ACC112 (cell line): ENCODE results near the gene CLIC1.

Experiments
- H2AFZ ChIP-seq: fragments of 200-600 bp; sonication (generic); one replicate; pipeline ENCODE4 v1.6.0; 2017; ENCODE audit warnings: antibody characterized with exemption, low read length; ENCODE audit not compliant: unreplicated experiment
- H3K27ac ChIP-seq: fragments of 200-600 bp; sonication (generic); 2 replicates; pipeline ENCODE4 v1.5.1; 2014; ENCODE audit warnings: low read depth, mild to moderate bottlenecking, antibody characterized with exemption, low read length, moderate library complexity
- H3K27me3 ChIP-seq: fragments of 200-600 bp; sonication (generic); 2 replicates; pipeline ENCODE4 v1.6.1; 2014; ENCODE audit warnings: mild to moderate bottlenecking, antibody characterized with exemption, low read length, moderate library complexity, mixed read lengths; ENCODE audit not compliant: insufficient read depth
- H3K36me3 ChIP-seq: fragments of 200-600 bp; sonication (generic); 2 replicates; pipeline ENCODE4 v1.6.1; 2016; ENCODE audit warnings: mild to moderate bottlenecking, antibody characterized with exemption, low read length, moderate library complexity, mixed read lengths; ENCODE audit not compliant: insufficient read depth
- H3K4me1 ChIP-seq: fragments of 200-600 bp; sonication (generic); one replicate; pipeline ENCODE4 v1.6.1; 2016; ENCODE audit warnings: low read length, mixed read lengths; ENCODE audit not compliant: insufficient read depth, unreplicated experiment, control insufficient read depth
- H3K4me3 ChIP-seq: fragments of 200-600 bp; sonication (generic); 2 replicates; pipeline ENCODE4 v1.5.1; 2014; ENCODE audit warnings: mild to moderate bottlenecking, low read depth, low read length
- H3K79me2 ChIP-seq: fragments of 200-600 bp; sonication (generic); one replicate; pipeline ENCODE4 v1.6.0; 2016; ENCODE audit warnings: low read length; ENCODE audit not compliant: control insufficient read depth, unreplicated experiment, insufficient read depth

The CLIC1 gene

GRCh38 chr6:31778193-31778592 is 41.9 kb upstream of the CLIC1 start:
- Histone ChIP-seq H3K36me3 (peaks cover 8% of the 10 kb centered on the region; the same call in 1 of the 2 replicates), H3K79me2 (no peaks in the 10 kb centered on the region), H2AFZ (no peak overlapping the region), H3K4me3 (no peak overlapping the region), H3K27ac (no peak overlapping the region), H3K27me3 (no peaks in the 10 kb centered on the region), H3K4me1 (peaks cover 16% of the 10 kb centered on the region)

- Histone ChIP-seq H2AFZ (no peak overlapping the region), H3K79me2 (no peaks in the 10 kb centered on the region), H3K4me1 (peaks cover 16% of the 10 kb centered on the region), H3K27ac (peak overlapping the region; percentile 38; the same call in 1 of the 2 replicates), H3K4me3 (no peak overlapping the region), H3K36me3 (peaks cover 4% of the 10 kb centered on the region; the same call in 1 of the 2 replicates), H3K27me3 (no peaks in the 10 kb centered on the region)
Measured at GRCh38 chr6:31777667-31778050, 41.3 kb upstream of the CLIC1 start.

GRCh38 chr6:31776989-31777666 is 40.8 kb upstream of the CLIC1 start, which contains the start of gene VWA7:
Gene VWA7, minus strand, starts transcription at chr6:31777328. Its CDS starts 549 bp downstream, at chr6:31776779.
- Histone ChIP-seq H3K4me1 (peaks cover 16% of the 10 kb centered on the region), H3K4me3 (peak within 1 kb of the TSS; percentile 41; the same call in 1 of the 2 replicates), H3K27ac (peak within 1 kb of the TSS; percentile 38), H3K36me3 (peaks cover 3% of the 10 kb centered on the region; the same call in 1 of the 2 replicates), H3K27me3 (no peaks in the 10 kb centered on the region), H3K79me2 (no peaks in the 10 kb centered on the region), H2AFZ (no peak within 1 kb of the TSS)

GRCh38 chr6:31776485-31776988 is 40.2 kb upstream of the CLIC1 start:
- Histone ChIP-seq H3K79me2 (no peaks in the 10 kb centered on the region), H3K27ac (peak overlapping the region; percentile 38; the same call in 1 of the 2 replicates), H3K27me3 (no peaks in the 10 kb centered on the region), H3K4me1 (peaks cover 16% of the 10 kb centered on the region), H3K36me3 (peaks cover 3% of the 10 kb centered on the region; the same call in 1 of the 2 replicates), H2AFZ (no peak overlapping the region), H3K4me3 (peak overlapping the region; percentile 41; the same call in 1 of the 2 replicates)

- H3K4me1 ChIP-seq: peaks cover 16% of the 10 kb centered on the region
- H3K4me3 ChIP-seq: no peak overlapping the region
- H3K27ac ChIP-seq: no peak overlapping the region
- H3K79me2 ChIP-seq: no peaks in the 10 kb centered on the region
- no peak overlapping the region for H2AFZ ChIP-seq
- H3K36me3 ChIP-seq: no peaks in the 10 kb centered on the region
- no peaks in the 10 kb centered on the region for H3K27me3 ChIP-seq
Measured at GRCh38 chr6:31775633-31776484, 39.5 kb upstream of the CLIC1 start.

GRCh38 chr6:31775184-31775583 is 38.9 kb upstream of the CLIC1 start:
- H3K27ac ChIP-seq: no peak overlapping the region

GRCh38 chr6:31771992-31772358 is 35.6 kb upstream of the CLIC1 start:
- peaks cover 8% of the 10 kb centered on the region for H3K4me1 ChIP-seq
- no peak overlapping the region for H3K27ac ChIP-seq
- H3K79me2 ChIP-seq: no peaks in the 10 kb centered on the region
- no peak overlapping the region for H3K4me3 ChIP-seq
- no peak overlapping the region for H2AFZ ChIP-seq
- no peaks in the 10 kb centered on the region for H3K36me3 ChIP-seq
- no peaks in the 10 kb centered on the region for H3K27me3 ChIP-seq

More at GRCh38 chr6:31775184-31775583, 38.9 kb upstream of the CLIC1 start:
- H3K4me1 ChIP-seq: peaks cover 16% of the 10 kb centered on the region
- H2AFZ ChIP-seq: no peak overlapping the region
- H3K79me2 ChIP-seq: no peaks in the 10 kb centered on the region
- no peak overlapping the region for H3K4me3 ChIP-seq
- H3K27me3 ChIP-seq: no peaks in the 10 kb centered on the region
- H3K36me3 ChIP-seq: no peaks in the 10 kb centered on the region

- Histone ChIP-seq H2AFZ (no peak overlapping the region), H3K4me1 (no peaks in the 10 kb centered on the region), H3K79me2 (no peaks in the 10 kb centered on the region), H3K4me3 (no peak overlapping the region), H3K36me3 (no peaks in the 10 kb centered on the region), H3K27me3 (no peaks in the 10 kb centered on the region), H3K27ac (no peak overlapping the region)
Measured at GRCh38 chr6:31770860-31771259, 34.5 kb upstream of the CLIC1 start.

- Histone ChIP-seq H2AFZ (no peak overlapping the region), H3K4me1 (no peaks in the 10 kb centered on the region), H3K36me3 (no peaks in the 10 kb centered on the region), H3K27ac (no peak overlapping the region), H3K27me3 (no peaks in the 10 kb centered on the region), H3K79me2 (no peaks in the 10 kb centered on the region), H3K4me3 (no peak overlapping the region)
Measured at GRCh38 chr6:31769684-31770371, 33.5 kb upstream of the CLIC1 start.
